Measurements from ENCODE around the gene PODXL2.
"Not testable (repeated sequence)": the region's sequence is repeated elsewhere in the genome, so short reads cannot be mapped to it uniquely, and the experiment has no call there.

The PODXL2 gene

DNA sequence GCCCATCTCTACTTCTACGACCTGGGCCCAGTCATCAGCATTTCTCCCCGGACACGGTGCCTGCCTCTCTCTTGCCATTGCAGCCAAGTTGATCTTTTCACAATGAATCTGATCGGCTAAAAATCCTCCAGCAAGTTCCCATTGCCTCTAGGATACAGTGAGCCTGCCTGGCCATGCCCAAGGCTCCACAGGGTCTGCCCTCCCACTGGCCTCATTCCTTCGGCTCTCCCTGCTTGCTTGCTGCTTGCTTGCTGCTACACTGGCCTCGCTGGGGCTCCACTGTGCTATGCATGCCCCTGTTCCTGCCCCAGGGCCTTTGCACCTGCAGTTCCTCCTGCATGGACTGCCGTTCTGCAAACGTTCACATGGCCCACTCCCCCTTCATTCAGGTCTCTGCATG is 45.8 kb downstream of the PODXL2 start:
- no peak for DNase-seq (ENCODE audit: low spot score)

DNA sequence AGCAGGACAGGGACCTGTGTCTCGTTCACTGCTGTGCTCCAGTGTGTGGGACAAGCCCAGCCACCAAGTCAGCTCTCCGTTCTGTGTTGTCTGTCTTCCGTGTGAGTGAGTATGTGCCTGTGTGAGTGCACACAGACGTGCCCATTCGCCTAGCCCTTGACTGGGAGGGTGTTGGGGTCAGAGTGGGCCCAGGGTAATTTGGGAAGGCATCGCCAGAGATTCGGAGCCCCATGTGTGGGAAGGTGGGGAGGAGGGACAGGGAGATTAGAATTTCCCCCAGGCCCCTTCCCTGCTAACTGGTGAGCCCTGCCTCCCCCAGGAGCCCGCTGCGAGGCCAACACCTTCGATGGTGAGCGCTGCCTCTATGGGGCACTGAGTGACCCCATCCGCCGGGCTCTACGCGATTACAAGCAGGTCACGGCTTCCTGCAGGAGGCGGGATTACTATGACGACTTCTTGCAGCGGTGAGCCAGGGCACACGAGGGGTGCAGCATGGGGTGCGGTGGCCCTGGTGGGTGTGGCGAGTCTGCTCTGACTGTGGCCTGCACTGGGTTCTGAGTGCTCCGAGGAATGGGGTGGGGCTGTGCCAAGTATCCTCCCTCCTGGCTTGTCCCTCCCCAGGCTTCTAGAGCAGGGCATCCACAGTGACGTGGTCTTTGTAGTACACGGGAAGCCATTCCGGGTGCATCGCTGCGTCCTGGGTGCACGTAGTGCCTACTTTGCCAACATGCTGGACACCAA is 46.8 kb downstream of the PODXL2 start:
- no peak for DNase-seq (ENCODE audit: low spot score)

DNA sequence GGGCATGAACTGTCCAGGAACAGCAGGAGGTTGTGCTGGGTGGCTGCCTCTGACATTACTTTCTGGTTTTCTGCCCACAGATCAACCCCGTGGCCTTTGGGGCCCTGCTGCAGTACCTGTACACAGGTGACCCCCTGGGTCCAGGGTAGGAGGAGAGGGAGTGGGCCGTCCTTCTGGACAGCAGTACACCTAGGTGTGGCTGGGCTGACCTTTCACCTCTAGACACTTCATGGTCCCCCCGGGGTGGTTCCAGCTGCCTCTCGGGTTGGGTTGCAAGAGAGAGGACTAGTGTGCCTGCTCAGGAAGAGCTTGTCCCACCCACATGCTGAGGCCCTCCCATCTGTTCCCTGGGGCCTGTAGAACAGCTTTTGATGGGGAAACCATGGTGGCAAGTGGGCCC is 47.5 kb downstream of the PODXL2 start:
- no peak for DNase-seq (ENCODE audit: low spot score)

DNA sequence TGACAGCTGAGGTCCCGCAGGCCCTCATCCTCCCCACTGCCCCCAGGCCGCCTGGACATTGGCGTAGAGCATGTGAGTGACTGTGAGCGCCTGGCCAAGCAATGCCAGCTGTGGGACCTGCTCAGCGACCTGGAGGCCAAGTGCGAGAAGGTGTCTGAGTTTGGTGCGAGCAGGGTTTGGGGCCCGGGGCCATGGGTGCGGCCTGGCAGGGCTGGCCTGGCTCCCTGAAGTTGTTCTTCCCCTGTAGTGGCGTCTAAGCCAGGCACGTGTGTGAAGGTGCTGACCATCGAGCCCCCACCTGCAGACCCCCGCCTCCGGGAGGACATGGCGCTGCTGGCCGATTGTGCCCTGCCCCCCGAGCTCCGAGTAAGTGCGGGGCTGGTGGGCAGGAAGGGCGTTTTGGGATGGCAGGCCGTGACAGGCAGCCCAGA is 48.0 kb downstream of the PODXL2 start:
- DNase-seq (ENCODE audit: low spot score): no peak

DNA sequence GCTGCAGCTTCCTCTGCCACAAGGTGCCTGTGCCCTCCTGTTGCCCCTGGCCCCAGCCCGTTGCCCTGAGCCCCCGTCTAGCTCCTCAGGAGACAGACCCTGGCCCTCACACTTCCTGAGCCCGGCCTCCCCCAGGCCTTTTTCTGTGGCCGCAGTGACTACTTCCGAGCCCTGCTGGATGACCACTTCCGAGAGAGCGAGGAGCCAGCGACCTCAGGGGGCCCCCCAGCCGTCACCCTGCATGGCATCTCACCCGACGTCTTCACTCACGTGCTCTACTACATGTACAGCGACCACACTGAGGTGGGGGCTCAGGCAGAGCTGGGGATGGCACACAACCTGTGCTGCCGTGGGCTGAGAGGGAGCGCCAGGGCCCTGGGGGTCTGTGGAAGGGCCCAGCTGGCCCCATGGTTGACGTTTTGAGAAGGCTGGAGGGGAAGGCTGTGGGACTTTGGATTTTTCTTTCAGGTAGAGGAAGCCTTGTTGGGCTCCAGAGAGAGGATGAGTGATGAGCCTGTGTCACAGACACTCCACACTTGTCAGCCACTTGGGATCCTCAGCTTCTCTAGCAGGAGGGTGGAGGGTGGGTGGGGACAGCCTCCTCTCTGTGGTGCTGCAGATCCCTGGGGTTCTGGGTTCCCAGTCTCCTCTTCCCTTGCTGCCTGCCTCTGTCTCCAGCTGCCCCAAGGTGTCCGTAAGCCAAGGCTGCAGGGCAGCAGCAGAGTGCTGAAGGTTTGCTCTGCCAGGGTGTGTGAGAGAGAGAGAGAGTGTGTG is 48.7 kb downstream of the PODXL2 start:
- no peak for DNase-seq (ENCODE audit: low spot score)

DNA sequence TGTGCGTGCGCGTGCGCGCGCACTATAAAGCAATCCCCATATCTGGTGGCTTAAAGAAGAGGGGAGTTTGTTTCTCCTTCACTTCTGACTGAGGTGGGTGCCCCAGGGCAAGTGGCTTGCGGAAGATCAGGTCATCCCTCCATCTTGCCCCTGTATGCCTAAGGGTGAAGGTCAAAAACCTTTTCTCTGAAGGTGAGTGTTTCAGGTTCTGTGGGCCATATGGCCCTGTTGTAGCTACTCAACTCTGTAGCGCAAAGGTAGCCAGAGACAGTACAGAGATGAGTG is 49.3 kb downstream of the PODXL2 start:
- no peak for DNase-seq (ENCODE audit: low spot score)

DNA sequence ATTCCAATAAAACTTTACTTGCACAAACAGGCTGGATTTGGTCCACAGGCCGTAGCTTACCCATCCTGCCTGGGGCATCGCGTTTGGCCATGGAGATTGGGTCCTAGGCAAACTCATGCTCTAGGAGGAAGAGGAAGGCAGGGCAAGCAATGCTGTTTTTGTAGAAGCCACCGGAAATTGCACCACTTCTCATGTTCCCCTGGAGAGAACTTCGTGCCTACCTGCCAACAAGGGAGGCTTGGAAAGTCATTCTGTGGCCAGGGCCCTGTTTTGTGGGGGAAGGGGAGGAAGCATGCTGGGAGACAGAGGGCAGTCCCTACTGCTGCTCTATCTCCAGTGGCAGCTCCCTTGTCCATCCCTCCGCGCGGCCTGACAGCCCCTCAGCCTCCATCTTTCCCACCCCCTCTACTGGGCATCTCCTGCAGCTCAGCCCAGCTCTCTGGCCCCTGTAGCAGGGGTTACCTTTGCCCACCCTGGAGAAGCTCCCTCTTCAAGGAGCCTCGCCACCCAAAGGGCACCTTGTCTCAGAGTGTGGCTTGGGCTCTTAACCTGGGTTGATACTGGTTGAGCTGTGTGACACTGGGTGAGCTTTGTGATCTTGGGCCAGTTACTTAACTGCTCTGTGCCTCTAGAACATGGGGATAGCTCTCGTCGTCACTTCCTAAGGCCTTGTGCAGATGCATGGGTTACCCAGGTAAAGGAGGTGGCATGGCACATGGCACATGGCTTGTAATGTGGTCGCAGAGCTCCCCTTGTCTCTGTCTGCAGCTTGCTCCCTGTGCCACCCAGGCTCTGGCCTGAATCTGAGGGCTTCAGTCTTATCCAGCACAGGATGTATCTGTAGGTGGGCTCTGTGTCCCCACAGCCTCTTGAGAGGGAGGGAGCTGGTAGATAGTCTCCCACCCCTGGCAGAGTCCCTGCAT is 49.9 kb downstream of the PODXL2 start:
- DNase-seq (ENCODE audit: low spot score): no peak

DNA sequence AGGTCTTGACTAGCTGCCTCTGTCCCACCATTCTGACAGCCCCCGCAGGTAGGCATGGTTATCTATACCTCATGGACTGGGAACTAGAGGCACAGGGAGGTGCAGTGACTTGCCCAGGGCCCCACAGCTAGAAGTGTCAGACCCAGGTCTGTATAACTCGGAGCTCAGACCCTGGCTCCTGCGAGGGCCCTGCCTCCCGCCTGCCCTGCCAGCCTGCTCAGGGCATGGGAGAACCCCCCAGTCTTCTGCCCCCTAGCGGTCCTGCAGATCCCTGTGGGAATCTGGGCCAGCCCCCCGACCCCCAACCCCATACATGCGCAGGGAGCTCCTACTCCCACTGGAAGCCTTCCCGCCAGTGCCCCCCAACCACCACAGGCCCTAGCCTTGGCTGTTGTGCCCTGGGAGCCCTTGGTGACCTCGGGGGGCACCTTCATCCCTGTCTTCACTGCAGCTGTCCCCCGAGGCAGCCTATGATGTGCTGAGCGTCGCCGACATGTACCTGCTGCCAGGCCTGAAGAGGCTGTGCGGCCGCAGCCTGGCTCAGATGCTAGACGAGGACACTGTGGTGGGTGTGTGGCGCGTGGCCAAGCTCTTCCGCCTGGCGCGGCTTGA is 50.7 kb downstream of the PODXL2 start:
- no peak for DNase-seq (ENCODE audit: low spot score)

DNA sequence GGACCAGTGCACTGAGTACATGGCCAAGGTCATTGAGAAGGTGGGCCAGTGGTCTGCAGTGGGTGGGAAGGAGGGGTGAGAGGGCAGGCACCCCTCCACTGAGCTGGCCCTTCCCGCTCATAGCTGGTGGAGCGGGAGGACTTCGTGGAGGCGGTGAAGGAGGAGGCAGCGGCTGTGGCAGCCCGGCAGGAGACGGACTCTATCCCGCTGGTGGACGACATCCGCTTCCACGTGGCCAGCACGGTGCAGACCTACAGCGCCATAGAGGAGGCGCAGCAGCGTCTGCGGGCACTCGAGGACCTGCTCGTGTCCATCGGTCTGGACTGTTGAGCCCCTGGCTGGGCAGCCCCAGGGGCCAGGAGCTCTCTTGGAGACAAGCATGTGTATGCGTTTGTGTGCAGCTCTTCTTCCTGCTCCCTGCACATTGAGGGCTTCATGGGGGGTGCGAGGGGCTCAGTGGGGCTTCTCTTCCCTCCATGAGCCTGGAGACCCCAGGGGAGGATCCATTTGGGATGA is 51.2 kb downstream of the PODXL2 start:
- no peak for DNase-seq (ENCODE audit: low spot score)

DNA sequence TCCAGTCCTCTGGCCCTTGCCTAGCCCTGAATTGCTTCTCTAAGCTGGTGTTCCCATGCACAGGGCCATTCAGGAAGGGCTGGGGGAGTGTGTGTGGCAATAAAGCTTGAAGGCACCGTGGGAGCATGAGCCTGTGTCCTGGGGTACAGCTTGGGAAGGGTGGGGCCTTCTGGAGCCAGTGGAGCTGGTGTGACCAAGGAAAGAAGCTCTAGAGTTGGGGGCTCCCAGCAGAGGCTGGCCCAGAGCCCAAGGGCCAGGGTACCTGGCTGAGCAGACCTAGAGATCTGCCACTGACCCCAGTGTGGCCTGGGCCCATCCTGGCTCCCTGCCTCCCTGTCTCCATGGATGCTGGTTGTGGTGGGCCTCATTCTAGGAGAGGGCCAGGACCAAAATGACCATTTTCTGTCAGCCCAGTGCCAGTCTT is 51.8 kb downstream of the PODXL2 start:
- no peak for DNase-seq (ENCODE audit: low spot score)

DNA sequence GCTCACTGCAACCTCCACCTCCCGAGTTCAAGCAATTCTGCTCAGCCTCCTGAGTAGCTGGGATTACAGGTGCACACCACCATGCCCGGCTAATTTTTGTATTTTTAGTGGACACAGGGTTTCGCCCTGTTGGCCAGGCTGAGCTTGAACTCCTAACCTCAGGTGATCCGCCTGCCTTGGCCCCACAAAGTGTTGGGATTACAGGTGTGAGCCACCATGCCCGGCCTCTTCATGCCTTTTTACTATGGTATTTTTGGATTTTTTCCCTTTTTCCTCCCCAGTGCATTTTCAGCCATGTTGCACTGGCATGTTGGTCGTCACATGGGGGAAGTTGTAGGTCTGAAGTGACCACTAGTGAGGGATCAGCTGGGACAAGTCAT is 53.2 kb downstream of the PODXL2 start:
- DNase-seq (ENCODE audit: low spot score): not testable (repeated sequence)

DNA sequence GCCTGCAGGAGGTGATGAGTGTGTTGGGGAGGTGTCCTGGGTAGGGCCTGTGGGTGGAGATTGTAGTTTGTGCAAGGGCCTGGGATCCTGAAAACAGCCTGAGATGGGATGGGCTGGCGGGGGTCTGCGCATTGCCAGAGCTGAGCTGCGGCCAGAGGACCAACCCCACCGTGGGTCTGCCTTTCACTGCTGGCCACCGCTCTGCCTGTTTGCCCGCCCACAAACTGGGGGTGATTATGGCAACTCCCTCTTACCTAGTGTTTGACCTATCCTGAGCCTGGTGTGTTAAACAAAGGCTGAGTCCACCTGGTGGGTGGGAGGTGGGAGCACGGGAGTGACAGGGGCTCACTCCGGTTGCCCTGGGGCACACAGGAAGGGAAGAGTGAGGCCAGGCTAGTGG is 53.6 kb downstream of the PODXL2 start:
- DNase-seq (ENCODE audit: low spot score): no peak

DNA sequence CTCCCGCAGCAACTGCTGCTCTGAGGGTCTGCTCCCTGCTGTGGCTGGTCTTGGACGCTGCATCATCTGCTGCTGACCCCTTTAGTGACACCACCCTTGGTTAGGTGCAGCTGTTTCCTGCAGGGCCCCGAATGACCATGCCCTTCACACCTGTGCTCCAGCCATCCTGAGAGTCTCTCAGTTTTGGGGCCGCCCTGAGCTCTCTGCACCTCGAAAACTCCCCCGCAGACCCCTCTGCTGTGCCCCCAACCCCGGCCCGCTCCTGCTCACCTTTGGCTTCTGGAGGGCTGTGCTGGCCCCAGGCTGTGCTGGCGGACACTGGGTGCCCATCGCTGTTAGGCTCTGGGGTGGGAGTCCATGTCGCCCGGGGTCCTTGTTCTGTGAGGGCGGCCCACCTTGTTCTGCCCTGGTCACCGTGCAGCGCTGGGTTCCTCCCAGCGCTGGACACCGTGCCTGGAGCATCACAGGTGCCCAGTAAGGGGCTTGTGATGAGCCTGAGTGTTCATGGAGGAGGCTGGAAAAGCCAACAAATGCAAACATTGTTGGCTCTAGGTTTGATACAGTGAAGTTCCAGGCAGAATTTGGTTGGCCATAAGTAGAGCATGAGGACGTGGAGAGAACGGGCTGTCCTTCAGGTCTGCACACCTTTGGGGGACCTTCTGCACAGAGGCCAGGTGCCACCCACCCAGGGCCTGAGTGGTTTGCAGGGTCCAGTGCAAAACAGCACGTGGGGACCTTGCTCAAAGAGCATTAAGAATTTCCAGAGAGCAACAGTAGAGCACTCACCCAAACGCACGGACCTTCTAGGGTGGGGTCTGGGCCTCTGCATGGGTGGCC is 56.1 kb downstream of the PODXL2 start:
- DNase-seq (ENCODE audit: low spot score): no peak

DNA sequence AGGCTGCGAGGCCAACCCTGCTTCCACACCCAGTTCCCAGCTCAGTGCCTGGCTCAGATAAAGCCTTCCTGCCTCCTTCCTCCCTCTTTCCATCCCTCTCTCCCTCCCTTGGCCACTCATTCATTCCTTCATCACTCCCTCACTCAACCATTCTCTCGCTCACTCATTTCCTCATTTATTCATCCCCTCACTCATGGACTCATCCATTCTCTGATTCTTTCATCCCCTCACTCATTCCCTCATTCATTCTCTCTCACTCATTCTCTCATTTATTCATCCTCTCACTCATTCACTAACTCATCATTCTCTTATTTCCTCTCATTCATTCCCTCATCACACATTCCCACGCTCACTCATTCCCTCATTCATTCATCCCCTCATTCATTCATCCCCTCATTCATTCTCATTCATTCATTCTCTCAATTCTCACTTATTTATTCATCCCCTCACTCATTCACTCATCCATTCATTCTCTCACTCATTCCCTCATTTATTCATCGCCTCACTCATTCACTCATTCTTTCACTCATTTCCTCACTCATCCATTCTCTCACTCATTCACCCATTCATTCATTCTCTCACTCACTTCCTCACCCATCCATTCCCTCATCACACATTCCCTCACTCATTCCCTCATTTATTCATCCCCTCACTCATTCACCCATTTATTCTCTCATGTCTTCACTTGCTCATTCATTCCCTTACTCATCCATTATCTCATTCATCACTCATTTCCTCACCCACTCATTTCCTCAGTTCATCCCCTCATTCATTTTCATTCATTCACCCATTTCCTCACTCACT is 56.9 kb downstream of the PODXL2 start:
- DNase-seq (ENCODE audit: low spot score): no peak

DNA sequence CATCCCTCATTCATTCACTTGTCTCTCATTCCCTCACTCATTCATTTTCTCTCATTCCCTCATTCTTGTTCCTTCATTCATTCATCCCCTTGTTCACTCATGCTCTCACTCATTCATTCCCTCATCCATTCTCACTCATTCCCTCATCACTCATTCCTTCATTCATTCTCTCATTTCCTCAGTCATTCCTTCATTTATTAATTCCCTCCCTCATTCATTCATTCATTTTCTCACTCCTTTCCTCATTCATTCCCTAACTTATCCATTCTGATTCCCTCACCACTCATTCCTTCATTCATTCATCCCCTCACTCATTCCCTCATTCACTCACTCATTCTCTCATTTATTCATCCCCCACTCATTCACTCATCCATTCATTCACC is 57.5 kb downstream of the PODXL2 start:
- no peak for DNase-seq (ENCODE audit: low spot score)

DNA sequence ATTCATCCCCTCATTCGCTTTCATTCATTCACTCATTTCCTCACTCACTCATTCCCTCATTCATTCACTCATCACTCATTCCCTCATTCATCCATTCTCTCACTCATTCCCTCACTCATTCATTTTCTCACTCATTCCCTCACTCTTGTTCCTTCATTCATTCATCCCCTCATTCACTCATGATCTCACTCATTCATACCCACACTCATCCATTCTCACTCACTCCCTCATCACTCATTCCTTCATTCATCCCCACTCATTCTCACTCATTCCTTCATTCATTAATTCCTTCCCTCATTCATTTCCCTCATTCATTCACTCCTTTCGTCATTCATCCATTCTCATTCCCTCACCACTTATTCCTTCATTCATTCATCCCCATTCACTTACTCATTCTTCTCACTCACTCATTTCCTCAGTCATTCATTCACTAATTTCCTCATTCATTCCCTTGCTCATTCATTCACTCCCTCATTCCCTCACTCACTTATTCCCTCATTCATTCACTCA is 58.3 kb downstream of the PODXL2 start:
- no peak for DNase-seq (ENCODE audit: low spot score)

DNA sequence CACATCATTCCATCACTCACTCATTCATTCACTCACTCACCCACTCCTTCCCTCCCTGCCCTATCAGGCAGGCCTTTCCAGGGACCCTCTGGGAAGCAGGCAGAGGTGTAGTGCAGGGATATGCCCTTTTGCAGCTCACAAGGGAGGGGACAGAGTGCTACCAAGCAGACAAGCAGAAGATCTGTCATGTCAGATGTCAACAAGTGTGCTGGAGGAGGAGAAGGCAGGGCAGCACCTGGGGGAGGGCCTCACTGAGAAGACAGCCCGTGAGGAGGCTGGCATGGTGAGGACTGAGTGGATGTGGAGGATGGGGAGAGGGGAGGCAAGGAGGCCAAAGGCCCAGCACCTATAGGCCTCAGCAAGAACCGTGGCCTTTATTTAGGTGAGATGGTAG is 59.0 kb downstream of the PODXL2 start:
- no peak for DNase-seq (ENCODE audit: low spot score)

DNA sequence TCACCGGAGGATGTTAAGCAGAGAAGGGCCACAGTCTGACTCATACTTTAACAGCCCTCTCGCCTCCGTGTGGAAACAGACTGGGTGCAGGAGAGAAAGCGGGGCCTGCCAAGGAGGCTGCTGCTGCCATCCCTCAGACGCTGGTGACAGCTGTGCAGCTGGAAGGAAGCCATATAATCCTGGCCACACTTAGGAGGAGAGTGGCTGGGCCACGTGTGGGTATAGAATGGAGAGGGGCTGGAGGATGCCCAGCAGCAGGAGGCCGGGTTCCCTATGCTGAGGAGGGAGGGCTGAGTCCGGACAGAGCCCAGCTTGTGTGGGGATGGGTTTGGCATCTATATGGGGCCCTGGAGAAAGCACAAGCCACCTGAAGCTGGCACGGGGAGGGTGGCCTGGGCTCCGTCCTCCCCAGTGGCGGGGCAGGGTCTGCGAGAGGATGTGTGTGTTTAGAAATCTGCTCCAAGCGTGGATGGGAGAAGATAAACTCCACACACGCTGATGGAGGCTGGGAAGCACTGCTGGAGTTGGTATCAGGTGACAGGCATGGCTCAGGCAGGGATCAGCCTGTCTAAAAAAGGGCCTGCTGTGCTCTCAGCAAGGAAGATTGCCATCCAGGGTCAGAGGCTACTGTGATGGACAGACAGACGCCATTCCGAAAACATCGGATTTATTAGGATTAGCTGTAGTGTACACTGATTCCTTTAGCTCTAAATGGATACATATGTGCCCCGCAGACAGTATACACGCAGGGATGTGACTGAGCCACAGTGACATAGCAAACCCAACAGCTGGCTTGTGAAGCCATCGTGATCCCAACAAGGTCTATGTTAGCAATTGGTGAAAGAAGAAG is 59.7 kb downstream of the PODXL2 start:
- DNase-seq (ENCODE audit: low spot score): no peak

DNA sequence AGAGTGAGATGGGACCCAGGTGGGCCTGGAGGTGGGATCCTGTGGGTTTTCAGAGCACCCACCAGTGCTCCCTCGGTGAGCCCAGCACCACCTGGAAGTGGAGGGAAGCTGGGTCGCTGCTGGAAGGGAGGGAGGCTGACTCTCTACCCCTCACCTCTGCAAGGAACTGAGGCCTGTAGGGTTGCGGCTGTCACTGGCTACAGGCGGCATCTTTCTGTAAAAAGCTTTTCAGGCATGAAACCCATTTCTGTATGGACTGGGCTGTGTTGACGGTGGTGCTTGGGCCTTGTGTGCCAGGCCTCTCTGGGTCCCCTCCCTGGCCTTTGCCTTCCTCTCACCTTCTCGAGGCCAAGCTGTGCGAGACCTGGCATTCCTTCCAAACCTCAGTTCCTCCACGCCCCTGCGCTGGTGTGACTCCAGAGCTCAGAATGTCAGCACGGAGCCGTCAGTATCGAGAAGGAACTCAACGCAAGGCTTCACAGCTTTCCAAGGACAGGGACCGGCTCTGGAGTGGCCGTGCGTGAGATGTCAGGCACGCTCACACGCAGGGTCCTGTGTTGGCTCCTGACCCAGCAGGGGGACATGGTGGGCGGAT is 60.4 kb downstream of the PODXL2 start:
- DNase-seq (ENCODE audit: low spot score): no peak
